NCI-H2081 treated with DMSO at 0.1 percent for 48 hours (cell line): ENCODE data around the gene CACNA1A.
"Not testable (repeated sequence)": the region's sequence is repeated elsewhere in the genome, so short reads cannot be mapped to it uniquely, and the experiment has no call there.

ENCODE experiments used
- DNase-seq: peaks from one replicate; lab custom pipeline; 2025; lab: John Stamatoyannopoulos, UW

Gene CACNA1A

GRCh38 chr19:13427273-13428051 lies 78.8 kb downstream of the CACNA1A start:
- DNase-seq, result no peak

GRCh38 chr19:13425875-13426274 lies 80.4 kb downstream of the CACNA1A start:
- DNase-seq, result not testable (repeated sequence)

DNA sequence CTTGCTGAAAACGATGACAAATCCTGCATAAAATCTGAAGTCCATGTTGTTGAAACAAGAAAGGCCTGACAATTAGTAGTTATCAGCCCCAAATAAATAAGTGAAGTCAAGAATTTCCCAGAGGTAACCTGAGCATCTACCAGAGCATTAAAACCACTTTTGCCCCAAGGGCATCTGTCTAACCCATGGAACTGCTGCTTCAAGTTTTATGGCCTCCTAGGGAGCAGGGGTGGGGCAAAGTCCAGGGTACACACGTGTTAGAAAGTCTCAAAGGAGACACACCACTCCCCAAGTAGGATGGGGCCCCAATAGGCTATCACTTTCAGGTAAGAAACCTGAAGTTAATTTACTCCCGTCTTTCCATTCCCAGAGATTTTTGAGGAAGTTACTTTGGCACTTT lies 81.1 kb downstream of the CACNA1A start:
- no peak for DNase-seq

GRCh38 chr19:13420780-13421179 lies 85.5 kb downstream of the CACNA1A start:
- DNase-seq, result no peak

DNA sequence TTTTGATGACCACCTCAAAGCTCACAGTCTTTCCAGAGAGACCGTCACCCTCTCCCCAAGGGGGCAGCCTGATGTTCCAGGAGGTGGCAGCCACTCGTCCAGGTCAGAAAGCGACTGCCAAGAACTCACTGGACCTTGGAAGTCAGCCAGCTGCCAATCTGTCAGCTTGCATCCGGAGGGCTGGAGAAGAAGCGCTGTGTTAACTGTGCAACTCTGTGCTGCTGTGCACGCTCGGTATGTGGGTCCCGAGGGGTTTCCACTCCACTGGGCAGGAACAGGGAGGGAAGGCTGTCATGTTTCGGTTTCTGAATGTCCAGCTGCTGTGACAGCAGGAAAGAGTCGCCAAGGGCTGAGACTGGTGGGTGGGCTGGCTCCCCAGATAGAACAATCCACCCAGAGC lies 89.2 kb downstream of the CACNA1A start:
- no peak for DNase-seq

DNA sequence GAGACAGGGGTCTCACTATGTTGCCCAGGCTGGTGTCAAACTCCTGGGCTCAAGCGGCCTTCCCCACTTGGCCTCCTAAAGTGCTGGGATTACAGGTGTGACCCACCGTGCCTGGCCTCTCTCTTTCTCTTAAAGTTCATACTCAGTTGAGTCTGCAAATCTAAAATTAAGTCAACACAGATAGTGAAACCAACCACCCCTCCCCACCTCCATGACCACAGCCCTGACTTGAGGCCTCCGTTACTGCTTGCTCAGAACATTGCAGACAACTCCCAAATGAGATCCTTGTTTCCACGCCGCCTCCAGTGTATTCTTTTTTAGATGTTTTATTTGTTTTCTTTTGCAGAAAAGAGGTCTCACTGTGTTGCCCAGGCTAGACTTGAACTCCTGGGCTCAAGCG lies 94.4 kb downstream of the CACNA1A start:
- no peak for DNase-seq

GRCh38 chr19:13410946-13411345 lies 95.3 kb downstream of the CACNA1A start:
- DNase-seq, result no peak

DNA sequence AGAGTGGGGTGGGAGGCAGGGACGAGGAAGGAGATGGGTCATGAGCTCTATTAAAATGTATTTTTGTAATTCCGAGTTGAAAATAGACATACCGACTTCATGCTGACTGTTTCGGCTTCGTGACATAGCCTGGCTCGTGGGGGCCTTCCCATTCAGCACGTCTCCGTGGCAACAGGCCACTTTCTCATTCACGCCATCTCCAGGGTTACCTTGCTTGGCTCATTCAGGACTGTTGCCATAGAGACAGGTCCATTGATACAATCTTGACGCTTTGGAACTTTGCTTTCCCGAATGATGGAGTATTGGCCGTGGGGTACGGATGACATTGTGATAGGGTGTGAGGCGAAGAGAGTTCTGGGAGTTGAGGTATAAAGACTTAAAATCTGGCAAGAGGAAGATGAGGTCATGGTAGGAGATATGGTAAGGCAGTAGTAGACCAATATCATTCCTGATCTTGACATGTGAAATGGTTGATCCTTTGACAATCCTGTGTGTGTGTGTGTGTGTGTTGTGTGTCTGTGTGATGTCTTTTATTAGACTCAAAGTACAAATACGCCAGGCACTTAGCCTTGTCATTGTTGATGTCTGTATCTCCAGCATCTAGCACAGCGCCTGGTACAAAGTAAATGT lies 97.3 kb downstream of the CACNA1A start:
- no peak for DNase-seq

DNA sequence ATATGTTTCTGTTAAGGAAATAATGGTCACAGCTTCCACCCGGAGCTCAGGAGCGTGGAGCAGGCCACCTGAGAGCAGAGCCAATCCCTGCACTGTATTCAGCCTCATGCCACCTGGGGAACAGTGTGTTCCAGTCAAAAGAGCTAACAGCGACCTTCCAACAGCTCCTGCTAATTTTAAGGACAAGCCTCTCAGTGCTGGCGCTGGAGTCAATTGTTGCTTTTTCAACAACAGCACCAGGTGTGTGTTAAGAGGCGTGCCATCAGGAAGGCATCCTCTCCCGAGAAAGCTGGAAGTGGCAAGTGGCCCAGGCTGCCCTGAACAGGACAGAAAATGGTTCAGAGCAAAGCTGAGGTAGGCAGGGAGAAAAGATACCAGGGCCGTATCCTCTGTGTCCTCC lies 102.0 kb downstream of the CACNA1A start:
- no peak for DNase-seq

GRCh38 chr19:13401388-13401787 lies 104.9 kb downstream of the CACNA1A start:
- DNase-seq, result no peak

- DNase-seq, result no peak
Observed at GRCh38 chr19:13400296-13400695, 106.0 kb downstream of the CACNA1A start.

GRCh38 chr19:13399746-13400145 lies 106.5 kb downstream of the CACNA1A start:
- no peak for DNase-seq

DNA sequence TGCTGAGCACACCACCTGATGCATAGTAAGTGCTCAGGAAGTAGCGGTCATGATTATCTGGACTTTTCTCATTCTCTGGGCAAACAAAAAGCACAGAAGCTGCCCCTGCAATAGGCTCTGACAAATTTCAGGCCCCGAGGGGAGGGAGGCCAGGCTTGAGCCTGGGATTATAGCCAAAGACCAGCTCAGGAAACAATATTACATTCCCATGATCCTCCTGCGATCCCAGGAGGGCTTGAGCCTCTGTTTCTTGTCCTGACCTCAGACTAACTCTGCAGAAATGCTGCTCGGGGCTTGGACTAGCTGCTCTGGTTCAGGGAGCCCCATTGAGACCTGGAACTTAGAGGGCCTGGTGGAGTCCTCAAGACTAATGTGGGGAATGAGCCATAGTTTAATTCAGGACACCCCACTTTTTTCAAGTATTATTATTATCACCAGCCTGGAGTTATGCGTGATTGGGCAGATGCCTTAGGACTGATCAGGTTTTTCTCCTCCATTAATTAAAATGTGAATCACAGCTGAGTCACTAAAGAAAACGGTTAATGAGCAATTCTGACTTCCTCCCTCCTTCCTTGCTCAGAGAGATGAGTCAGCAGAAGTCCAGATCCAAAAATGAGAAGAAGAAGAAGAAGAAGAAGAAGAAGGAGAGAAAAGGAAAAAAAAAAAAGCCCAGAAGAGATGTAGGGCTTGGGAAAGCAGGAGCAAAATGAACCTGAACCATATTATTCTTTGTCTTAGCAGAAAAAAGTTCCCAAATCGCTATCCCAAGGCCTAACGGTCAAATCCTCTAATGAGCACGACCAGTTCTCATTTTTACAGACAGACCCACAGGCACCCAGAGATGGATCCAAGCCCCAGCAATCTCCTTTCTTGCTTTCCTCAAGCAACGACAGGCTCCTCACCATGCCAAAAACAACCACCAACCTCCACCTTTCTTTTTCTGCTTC lies 107.2 kb downstream of the CACNA1A start:
- peak; percentile 10 for DNase-seq

DNA sequence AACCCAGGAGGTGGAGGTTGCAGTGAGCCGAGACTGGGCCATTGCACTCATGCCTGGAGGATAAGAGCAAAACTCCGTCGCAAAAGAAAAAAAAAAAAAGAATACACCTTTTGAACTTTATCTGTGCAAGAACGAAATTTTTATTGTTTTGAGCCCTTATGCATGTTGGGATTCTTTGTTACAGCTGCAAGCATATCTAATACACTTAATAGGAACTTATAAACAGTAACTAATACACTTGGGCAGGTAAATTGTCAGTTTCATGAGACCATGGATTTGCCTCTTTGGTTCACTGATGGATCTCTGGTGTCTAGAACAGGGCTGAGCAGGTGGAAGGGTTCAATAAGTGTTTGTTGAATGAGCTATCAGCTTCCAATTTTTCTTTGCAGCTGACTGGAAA lies 108.1 kb downstream of the CACNA1A start:
- DNase-seq, result no peak

DNA sequence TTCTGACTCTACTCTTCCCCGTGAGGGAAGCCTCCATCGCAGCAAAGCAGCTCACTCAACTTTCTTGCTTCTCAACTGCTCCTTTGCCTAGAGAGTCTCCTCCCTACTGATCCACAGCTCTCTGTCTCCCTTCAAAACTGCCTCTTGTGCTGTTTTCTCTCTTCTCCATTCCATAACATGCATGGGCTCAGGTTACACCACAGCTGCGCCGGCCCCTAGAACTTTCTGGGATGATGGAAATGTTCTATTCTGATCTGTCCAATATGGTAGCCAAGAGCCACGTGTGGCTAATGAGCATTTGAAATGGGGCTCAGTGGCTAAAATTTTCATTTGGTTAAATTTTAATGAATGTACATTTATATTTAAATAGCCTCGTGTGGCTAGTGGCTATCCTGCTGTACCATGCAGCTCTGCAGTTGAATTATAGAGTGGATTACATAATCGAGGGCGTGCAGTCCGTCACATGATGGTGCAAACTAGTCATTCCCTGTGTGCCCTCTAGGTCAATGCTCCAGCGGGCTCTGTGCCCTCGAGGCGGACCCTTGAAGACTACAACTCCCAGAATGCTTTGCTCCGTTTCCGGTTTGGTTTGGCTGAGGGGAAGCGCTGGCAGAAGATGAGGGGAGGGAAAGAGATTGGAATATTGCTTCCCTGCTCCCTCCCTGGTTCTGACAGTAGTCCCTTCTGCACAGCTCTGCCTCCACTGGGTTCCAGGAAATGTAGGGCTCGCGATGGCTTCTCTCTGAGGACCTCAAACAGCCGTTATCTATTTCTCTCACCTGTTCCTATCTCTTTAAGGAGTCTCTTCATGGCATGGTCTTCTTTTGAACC lies 109.8 kb downstream of the CACNA1A start:
- DNase-seq, result no peak

DNA sequence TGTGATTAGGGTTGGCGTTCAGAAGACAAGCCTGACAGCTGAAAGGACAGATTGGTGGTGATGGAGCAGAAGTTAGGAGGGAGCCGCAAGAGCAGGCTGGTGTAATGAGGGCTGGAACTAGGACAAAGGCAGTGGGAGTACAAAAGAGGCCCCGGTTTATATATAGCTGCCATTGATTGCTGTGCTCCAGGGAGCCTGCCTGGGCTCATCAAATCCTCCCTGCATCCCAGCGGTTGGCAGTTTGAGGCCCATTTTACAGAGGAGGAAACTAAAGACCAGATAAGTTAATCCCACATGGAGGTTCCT lies 123.7 kb downstream of the CACNA1A start:
- DNase-seq, result no peak

DNA sequence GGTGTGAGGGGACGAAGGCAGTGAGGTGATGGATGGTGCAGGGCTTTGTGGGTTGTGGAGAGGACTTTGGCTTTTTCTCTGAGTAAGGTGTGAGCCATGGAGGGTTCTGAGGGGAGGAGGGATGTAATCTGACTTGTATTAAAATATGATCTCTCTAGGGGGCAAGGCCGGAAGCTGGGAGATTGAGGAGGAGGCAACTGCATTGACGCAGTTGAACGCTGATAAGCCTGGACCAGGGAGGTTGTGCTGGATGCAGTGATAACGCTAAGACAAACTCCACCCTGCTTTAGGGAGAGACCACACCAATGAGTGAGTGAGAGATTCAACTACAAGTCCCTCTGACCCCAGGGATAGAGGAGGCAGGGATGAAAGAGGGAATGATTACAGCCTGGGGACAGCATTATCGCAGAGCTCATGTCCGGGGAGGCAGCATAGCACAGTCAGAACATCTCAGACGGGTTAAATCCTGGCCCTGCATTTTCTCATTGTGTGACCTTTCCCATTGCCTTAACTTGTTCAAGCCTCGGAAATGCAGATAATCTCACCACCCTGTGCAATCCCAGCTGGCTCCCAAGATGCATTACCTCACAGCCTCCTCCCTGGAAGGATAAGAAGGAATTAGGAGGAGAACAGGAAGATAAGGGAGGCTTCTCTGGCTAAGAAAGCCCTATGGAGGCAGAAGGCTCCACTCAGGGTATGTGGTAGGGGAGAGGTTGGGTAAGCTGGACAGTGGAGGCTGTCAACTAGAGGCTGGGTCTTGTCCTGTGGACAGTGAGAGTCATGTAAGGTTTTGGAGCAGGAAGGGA lies 124.2 kb downstream of the CACNA1A start:
- DNase-seq, result no peak

GRCh38 chr19:13376537-13376936 lies 129.7 kb downstream of the CACNA1A start:
- DNase-seq, result no peak

DNA sequence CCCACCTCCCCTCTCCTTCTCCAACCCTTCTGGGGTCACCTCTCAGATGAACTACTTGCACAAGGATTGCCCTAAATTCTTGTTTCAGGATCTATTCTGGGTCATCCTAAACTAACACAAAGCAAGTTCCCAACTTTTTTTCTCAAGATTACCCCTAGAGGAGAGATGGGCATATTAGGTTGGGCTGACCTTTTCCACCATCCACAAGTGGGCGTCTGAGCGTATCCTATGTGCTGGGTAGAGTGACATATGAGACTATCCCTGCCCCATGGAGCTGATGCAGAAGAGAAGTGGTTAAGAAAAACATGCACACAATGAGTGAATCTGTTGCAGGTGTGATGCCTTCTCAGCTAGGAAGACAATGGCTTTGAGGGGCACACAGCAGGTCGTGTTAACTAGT lies 132.7 kb downstream of the CACNA1A start:
- no peak for DNase-seq

GRCh38 chr19:13370948-13371347 lies 135.3 kb downstream of the CACNA1A start:
- DNase-seq, result no peak

GRCh38 chr19:13366529-13367143 lies 139.6 kb downstream of the CACNA1A start:
- no peak for DNase-seq
